HCEC 1CT (cell line): ENCODE data around the gene HDGFL3.
"Not testable (repeated sequence)": the region's sequence is repeated elsewhere in the genome, so short reads cannot be mapped to it uniquely, and the experiment has no call there.

ENCODE experiments used
- DNase-seq: peaks from one replicate; pipeline ENCODE4 v3.0.0-alpha.2; 2017

Gene HDGFL3

DNA sequence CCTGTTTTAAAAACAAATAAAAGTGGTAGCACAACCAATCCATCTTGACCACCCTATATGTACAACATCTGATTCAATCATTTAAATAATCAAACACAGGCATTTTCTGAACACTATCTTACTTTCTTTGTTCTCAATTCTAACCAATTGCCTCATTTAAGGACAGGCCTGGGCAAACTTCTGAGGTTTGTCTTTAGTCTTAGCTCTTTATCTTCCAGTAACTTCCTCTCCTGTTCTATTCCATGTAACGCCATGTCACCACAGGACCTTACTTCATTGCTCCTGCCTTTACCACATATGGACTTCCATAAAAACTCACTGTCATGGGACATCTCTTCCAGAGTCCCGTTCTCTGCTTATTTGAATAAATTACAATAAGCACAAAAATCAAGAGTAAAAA is 14.9 kb downstream of the HDGFL3 start:
- no peak for DNase-seq

- DNase-seq, result no peak
Measured at GRCh38 chr15:83190450-83190849, 17.2 kb downstream of the HDGFL3 start.

GRCh38 chr15:83185561-83185960 is 22.1 kb downstream of the HDGFL3 start:
- no peak for DNase-seq

- no peak for DNase-seq
Measured at GRCh38 chr15:83178869-83179325, 28.7 kb downstream of the HDGFL3 start.

DNA sequence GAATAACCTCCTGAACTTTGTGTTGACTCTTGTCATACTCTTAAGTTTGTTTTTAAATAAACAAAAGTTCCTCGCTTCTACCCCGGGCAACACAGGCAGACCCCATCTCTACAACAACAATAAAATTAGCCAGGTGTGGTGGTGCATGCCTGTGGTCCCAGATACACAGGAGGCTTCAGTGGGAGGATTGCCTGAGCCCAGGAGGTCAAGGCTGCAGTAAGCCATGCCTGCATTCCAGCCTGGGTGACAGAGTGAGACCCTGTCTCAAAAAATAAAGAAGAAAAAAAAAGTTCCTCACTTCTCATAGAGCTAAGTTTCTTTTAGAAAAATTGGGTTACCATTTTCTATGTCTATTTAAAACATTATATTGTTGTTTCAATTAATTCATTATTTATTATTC is 29.2 kb downstream of the HDGFL3 start:
- no peak for DNase-seq

DNA sequence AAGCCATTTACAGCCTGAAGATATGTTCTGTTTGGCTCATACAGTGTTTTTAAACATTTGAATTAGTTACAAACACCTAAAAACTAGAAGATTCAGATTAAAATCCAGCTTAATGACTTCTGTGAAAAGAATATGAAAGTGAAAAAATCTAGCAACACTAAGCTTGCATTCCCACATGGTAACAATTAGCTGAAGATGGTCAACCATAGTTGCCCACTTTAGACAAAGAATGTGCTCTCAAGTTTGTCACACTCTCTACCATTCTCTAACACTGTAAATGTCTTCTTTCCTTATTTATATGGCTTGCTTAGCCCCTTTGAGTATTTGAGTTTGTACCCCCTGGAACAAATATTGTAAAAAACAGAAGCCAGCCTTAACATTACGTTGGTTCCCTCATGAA is 32.7 kb downstream of the HDGFL3 start:
- DNase-seq, result no peak

DNA sequence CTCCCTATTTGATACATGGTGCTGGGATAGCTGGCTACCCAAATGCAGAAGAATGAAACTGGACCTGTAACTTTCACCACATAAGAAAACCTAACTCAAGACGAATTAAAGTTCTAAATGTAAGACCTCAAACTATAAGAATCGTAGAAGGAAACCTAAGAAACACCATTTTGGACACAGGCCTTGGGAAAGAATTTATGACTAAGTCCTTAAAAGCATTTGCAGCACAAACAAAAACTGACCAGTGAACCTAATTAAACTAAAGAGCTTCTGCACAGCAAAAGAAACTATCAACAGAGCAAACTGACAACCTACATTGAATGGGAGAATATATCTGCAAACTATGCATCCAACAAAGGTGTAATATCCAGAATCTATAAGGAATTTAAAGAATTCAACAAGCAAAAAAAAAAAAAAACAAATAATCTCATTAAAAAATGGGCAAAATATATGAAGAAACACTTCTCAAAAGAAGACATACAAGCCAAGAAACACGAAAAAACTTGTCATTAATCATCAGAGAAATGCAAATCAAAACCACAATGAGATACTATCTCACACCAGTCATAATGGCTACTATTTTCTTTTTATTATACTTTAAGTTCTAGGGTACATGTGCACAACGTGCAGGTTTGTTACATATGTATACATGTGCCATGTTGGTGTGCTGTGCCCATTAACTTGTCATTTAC is 37.0 kb downstream of the HDGFL3 start:
- DNase-seq, result peak; percentile 64

- not testable (repeated sequence) for DNase-seq
Measured at GRCh38 chr15:83169576-83169975, 38.0 kb downstream of the HDGFL3 start.

DNA sequence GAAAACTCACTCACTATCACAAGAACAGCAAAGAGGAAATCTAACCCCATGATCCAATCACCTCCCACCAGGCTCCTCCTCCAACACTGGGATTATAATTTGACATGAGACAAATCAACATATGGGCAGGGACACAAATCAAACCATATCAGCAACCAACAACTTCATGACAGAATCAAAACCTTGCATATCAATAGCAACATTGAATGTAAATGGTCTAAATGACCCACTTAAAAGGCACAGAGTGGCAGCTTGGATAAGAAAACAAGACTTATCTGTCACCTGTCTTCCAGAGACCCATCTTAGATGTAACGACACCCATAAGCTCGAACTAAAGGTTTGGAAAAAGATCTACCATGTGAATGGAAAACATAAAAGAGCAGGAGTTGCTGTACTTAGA is 40.8 kb downstream of the HDGFL3 start:
- DNase-seq, result no peak

GRCh38 chr15:83166218-83166617 is 41.4 kb downstream of the HDGFL3 start:
- no peak for DNase-seq

- no peak for DNase-seq
Measured at GRCh38 chr15:83164771-83165404, 42.7 kb downstream of the HDGFL3 start.

DNA sequence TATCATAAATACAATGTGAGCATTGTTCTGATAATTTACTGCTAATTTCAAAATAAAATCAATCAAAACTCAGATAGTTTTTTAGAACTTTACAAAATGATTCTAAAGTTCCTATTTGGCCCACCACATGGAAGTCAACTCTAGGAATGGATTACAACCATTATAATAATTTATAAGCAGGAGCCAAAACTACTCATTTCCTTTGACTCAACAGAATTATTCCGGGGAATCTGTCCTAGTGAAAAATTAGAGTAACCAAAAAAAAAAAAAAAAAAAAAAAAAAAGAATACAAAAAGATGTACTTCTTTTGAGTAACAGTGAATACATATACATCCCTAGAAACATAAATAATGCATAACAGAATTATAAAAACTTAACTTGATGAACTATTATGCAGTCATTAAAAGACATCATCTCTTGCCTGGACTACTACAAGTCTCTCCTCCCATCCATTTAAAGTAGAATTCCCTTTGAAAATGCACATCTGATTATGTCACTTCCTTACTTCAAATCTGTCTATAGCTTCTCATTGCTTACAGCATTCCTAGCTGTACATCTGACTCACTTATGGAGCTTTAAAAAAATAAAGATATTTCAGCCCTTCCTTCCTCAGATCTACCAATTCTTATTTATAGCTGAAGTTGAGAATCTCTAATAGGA is 43.4 kb downstream of the HDGFL3 start:
- DNase-seq, result peak; percentile 77

DNA sequence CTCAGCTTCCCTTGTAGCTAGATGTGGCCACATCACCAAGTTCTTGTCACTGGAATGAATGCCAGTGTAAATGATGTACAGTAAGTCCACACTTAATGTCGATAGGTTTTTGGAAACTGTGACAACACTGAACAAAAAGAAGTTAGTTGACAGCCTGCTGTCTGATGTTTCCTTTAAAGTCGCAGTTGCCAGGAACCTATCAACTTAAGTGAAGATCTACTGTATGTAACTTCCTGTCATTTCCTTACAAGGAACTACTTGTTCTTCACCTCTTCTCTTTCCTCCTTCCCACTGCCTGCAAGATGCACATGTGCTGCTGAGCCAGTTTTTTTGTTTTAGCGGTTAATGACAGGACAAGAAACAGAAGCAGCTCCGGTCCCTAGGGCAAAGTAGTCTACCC is 44.6 kb downstream of the HDGFL3 start:
- DNase-seq, result no peak

DNA sequence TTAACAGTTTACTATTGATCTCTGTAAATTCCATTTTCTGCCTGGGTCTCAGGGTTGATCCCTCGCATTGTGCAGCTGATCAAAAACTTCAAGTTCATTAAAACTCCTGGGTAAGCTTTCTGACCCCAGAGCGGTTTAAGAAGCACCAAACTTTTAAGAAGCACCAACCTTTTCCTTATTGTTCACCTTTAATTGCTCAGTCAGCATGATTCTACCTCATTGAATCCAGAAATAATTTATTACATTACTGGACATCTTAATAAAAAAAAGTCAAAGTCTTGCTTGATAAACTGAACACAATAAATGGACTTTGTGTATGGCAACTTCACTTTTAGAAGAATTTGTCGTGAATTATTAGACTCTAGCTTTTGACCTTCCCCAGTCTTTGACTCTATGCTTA is 46.9 kb downstream of the HDGFL3 start:
- DNase-seq, result no peak

DNA sequence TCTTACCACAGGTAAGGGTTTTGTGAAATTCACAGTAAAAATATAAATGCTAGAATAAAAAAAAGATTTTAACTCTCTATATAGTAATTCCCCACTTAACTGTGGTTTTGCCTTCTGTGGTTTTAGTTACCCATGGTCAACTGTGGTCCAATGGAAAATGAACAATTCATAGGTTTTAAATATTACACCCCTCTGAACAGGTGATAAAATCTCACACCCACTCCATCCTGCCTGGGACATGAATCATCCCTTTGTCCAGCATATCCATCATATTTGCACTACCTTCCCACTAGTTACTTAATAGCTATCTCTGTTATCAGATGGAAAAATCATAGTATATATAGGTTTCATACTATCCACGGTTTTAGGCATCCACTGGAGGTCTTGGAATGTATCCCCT is 49.2 kb downstream of the HDGFL3 start:
- no peak for DNase-seq

GRCh38 chr15:83155942-83156341 is 51.7 kb downstream of the HDGFL3 start:
- no peak for DNase-seq

DNA sequence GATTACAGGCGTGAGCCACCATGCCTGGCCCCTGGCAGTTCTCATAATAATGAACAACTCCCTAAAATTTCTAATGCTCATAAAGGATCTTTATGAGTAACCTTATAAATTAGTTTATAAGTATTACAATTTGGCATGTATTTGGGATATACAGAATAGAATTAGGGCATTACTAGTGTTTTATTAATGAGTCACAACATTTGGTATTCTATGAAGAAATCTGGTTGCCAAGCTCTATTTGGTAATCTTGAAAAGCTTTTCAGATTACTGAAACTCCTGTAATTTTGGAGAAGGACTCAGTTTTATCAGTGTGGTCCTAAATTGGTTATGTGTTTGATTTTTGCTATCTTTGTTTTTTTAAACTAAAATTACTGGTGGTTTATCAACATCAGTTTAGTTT is 54.3 kb downstream of the HDGFL3 start:
- peak; percentile 1 for DNase-seq

DNA sequence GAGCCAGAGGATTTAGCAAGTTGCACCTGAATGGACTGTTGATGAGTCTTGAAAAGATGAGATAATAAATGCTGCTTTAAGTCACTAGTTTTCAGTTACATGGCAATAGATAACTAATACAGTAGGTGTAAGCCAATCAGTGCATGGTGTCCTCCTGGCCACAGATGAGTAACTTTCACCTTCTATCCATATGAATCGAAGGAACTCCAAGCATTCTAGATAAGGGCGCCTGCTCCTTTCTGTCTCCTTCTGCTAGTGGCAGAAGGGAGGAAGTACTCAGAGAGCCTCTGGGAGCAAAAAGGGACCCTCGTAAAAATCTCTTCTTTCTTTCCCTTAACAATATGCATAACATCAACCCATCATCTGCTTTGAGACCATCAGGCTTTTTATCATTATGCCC is 62.9 kb downstream of the HDGFL3 start:
- no peak for DNase-seq

GRCh38 chr15:83142151-83142550 is 65.5 kb downstream of the HDGFL3 start:
- DNase-seq, result not testable (repeated sequence)

DNA sequence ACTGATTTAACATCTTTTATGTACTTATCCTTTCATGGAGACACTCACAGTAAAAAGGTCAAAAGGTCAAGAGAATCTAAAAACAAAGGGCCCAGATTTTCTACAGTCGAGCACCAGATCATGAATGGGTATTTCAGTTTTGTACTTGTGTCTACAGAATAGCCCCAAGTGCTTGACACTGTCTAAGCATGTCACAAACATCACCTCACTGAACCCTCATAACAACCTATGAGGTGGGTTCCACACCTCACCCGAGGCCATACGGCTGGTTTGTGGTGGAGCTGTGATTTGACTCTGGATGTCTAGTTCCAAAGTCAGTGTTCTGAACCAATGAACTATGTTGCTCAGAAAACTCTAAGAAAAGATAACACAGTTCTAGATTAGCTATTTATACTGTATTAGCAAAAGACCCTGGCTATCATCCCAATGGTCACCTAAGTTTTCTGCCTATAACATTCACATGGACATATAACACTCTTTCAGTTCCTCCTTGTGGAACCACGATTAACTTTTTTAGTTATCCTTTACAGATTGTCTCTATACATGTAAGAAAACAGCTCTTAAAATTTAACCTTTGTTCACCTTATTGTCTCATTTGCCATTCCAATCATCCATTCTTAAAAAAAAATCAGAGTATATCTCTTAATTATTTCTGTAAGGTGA is 74.6 kb downstream of the HDGFL3 start:
- no peak for DNase-seq

DNA sequence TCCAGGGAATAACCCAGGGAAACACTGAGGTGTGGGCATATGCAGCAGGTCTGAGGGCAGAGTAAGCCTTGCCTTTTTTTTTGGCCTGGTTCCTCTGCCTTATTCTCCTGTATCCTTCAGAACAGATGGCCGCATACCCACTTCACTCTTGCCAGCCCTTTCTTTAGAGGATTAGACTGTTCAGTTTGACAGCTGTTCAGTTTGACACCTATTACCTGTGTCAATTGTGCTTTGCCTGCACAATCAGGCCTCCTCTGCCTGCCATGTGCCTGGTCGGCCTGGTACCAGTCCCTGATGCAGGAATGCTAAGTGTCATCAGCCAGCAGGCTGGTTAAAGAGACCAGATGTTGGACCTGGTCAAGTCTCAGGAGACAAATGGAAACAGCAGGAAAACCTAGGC is 77.8 kb downstream of the HDGFL3 start:
- no peak for DNase-seq

DNA sequence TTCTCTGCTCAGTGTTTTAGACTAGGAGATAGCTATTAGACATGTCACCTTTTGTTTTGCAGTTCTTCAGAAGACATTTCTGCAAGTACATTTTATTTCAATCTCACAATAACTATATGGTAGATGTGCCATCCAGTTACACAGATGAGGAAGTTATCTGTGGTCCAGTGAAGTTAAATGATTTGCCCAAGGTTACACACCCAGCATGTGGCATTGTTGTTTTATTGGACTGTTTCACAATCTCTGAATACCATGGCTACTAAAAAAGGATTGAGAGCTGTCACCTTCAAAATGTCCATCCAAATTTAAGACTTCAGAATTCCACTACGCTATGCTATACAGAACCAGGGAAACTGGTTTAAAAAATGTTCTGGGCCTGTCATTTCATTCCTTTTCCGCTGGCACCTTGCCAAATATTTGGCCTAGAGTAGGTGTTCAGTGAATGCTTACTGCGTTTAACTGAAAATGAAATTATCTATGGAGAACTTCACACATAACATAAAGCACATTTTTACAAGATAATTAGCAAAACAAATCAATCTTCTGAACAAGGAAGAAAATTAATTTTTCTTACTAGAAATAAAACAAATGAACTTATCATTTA is 80.0 kb downstream of the HDGFL3 start:
- DNase-seq, result no peak

- no peak for DNase-seq
Measured at GRCh38 chr15:83123529-83123928, 84.1 kb downstream of the HDGFL3 start.
